Activated CD4-positive, alpha-beta T cell treated with anti-CD3 and anti-CD28 coated beads, Interleukin-2, amount 50 U/mL, for 16 hours (primary cell): ENCODE data around the gene ZNF180.
"Not testable (repeated sequence)": the region's sequence is repeated elsewhere in the genome, so short reads cannot be mapped to it uniquely, and the experiment has no call there.

ENCODE experiments used
- DNase-seq: peaks from one replicate; pipeline ENCODE4 v3.0.0-alpha.2; 2020

The ZNF180 gene

DNA sequence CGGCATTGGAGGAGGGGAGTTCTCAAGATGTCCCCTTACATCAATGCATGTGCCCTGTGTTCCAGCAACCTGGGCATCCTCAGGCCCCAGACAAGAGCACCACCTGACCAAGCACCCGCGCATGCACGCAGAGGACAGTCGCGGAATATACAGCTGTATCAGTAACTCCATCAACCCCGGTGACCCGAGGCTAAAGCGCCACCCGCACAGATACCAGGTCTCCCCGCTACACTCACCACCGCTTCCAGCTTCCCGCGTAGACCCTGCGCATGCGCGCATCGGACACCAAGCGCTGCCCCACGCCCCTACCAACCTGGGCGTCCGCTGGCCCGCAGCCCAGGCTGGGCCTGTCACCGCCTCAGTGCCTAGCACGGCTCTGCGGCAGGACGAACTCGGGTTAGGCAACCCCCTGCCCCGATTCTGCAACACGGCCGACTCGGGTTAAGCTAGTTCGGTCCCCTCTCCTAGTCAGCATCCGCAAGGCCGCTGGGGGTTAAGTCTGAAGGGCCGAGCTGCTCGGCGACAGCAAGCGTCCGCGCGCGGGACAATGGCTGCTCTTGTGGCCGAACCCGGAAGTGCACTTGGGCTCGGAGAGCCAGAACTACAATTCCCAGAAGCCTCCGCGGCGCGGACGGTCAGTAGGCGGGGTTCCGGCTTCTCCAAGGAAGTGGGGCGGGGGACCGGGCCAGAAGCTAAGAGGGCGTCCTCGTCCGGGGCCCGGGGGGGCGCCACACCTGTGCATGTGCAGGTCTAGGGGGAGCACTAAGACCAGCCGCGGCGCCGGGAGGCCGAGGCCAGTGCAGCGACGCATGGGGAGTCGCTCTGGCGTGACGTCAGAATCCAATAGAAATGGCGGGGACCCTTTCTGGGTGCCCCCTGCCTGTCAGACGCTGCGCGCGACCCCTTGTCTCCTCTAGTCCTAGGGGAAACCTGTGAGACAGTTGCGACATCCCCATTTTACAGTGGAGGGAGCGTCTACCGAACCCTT is at the start of gene ZNF180:
Gene ZNF180 (minus strand): TSS at position 561 of the 988 bp plus-strand sequence. CDS start 3,188 bp downstream, outside the sequence.
- DNase-seq: peak; percentile 95

DNA sequence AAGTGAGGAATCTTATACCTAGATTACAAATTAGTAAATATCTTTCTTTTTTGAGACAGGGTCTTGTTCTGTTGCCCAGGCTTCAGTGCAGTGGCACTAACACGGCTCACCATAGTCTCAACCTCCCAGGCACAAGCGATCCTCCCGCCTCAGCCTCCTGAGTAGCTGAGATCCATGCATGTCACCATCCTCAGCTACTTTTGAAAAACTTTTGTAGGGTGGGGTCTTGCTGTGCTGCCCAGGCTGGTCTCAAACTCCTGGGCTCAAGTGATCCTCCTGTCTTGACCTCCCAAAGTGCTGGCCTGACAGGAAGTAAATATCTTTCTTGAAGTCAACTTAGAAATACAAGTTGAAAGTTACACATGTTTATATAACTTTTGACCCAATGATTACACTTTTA is 49.2 kb upstream of the ZNF180 start:
- no peak for DNase-seq

DNA sequence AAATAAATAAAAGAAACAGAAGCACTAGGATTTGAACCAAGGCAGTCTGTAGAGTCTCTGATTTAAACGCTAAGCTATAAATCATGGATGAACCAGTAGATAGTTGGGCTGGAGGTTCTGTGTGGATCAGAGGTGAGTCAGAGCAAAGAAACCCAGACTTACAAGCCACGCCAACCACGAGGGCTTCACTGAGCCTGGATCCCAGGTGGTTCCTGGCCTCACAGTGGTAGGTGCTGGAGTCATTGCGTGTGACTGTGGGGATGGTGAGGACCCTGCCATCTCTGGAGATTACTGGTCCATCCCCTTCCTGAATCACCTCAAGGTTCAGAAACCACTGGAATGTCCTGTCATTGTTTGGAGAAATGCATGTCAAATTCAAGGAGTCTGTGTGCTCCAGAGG is 48.4 kb upstream of the ZNF180 start:
- DNase-seq: no peak

DNA sequence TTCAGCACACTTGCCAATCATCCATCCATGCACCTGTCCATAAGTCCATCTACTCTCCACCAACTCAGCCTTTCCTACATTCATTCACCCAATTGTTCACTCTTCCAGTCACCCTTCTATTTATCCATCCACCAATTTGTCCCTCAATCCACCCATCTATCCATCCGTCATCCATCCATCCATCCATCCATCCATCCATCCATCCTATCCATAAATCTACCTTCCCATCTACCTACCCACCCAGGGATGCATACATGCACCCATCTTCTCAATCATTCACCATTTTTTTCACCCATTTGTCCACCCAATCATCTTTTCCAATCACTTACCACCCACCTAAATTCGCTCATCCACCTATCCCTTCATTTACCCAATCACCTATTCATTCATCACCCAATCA is 43.7 kb upstream of the ZNF180 start:
- no peak for DNase-seq

DNA sequence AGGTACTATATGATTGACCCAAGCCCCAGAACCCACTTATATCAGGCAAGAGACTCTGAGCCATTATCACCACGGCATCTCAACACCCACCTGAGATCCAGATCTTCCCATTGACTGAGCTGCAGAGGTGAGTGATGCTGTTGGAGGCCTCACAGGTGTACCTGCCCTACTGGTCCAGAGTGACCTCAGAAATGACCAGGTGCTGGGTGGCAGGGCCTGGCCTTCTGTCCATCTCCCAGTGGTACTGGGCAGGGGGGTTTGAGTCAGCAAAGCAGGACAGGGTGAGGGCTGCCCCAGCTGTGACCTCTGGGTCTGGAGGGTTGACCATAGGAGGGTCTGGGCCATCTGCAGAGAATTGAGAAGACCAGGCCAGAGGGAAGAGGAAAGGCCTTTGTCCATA is 42.3 kb upstream of the ZNF180 start:
- no peak for DNase-seq

DNA sequence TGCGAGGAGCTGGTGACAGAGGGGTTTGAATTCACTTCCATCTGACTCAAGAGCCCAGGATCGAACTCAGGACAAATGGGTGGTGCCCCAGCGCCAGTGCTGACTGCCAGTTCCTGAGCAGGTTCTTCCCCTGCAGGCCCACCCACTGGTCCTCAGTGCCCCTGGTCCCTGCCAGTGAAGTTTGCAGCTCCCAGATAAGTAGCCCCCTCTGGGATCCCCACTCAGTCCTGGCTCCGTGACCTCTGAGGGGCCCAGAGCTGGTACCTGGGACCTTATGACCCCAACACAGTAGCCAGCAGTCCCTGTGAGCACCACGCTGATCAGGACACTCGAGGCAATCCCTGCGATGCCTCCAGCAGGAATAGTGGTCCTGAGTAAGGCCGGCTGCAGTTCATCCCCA is 40.4 kb upstream of the ZNF180 start:
- DNase-seq: no peak

DNA sequence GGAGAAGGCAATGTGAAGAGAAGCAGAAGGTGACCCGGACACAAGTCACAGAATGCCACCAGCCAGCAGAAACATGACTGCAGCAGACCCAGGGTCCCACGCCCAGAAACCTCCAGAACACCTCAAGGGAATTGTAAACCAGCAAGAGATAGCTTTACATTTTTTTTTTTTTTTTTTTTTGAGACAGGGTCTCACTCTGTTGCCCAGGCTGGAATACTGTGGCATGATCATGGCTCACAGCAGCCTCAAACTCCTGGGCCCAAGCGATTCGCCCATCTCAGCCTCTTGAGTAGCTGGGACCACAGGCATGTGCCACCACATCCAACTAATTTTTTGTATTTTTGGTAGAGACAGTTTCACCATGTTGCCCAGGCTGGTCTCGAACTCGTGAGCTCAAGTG is 39.7 kb upstream of the ZNF180 start:
- no peak for DNase-seq

DNA sequence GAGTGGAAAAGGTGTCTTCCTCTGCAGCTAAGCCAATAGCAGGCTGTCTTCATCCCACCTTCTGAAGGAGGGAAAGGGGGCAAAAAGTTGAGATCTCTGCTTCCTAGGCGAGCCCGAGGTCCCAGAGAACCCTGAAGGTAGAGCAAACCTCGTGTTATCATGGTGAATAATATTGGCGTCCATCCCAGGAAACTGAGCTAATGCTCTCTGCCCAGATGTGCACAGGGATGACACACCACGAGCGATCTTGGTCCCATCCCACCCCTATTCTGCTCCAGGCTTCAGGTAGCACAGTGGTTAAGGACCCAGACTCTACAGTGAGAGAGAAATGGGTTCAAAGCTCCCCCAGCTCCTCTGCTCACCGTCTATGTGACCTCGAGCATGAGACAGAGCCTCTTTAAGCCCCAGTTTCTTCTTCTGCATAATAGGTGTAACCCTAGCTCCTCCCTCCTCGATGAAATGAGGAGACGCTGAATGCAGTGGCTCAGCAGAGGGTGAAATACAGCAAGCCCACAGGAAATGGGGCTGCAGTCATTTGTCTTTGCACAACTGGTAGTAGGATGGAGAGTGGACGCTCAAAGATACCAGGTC is 39.0 kb upstream of the ZNF180 start:
- DNase-seq: no peak

DNA sequence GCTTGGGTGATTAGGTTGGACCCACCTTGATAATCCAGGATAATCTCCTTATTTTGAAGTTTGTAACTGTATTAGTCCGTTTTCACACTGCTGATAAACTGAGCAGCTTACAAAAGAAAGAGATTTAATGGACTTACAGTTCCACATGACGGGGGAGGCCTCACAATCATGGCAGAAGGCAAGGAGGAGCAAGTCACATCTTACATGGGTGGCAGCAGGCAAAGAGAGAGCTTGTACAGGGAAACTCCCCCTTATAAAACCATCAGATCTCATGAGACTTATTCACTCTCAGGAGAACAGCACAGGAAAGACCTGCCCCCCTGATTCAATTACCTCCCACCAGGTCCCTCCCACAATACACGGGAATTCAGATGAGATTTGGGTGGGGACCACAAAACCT is 35.0 kb upstream of the ZNF180 start:
- DNase-seq: not testable (repeated sequence)

DNA sequence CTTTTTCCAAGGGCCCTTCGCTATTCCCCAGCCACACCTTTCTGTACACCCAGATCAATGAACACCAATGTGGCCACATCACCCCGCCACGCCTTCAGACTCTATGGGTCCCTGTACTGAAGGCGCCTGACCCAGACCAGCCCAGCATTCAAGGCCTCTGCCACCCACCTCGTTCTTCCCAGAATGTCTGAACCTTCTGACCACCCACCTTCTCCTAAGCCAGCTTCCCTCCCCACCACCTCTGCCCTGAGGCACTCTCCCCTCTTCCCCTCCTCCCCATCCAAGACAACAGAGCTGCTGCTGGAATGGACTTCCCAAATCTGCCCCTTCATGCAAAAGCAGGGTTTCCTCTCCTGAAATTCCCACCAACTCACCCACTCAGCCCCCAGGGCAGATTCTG is 32.5 kb upstream of the ZNF180 start:
- DNase-seq: no peak

DNA sequence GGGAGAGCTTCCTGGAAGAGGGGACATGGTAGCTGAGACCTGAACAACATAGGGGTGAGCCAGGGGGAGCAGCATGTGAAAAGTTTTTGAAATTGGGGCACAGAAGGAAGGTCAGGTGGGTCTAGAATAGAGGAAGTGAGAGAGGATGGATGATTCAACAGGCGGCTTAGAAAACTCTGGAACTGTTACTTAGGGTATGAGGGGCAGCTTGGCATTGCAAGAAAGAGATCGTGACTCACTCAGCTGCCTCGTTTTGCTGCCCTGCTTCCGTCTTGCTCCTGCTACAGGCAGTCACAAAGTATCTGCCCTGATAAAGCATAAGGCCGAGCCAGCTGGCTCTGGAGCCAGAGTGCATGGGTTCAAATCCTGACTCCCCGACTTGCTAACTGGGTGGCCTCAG is 30.5 kb upstream of the ZNF180 start:
- DNase-seq: no peak

DNA sequence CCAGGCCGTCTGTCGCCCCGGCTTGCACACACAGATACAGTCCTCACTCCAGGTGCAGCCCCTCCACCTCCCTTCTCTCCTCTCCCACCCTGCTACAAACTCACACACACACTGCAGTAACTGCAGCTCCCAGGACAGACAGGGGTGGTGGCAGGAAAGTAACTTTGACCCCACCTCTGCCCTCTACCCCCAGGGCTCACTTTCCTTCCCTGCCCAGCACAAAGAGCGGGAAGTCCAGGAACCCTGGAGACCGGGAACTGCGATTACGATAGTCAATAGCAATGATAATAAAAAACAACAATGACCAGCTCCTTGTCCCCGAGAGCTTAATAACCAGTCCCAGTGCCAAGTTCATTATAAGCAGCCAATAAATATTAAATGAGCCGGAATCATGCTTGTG is 29.2 kb upstream of the ZNF180 start, which contains the start of gene CEACAM20:
Gene CEACAM20 (minus strand): TSS at position 140 of the 400 bp plus-strand sequence. CDS start 166 bp downstream, outside the sequence.
- DNase-seq: no peak

DNA sequence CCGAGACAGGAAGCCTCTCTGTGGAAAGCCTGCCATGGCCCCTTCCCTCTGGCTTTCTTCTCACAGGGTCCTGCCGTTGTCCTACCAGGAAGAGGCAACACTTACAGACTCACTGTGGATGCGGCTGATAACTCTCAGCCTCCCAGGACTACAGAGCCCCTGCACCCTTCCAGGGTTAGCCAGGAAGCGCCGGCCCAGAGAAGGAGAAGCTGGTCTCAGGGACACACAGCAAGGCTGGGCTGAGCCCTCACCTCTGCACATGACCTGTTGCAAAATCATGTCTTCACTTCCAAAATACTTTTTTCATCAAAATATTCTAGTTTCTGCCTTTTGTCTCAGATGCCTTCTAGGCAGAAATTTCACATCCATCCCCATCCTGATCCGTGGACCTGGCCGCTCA is 27.2 kb upstream of the ZNF180 start:
- no peak for DNase-seq

DNA sequence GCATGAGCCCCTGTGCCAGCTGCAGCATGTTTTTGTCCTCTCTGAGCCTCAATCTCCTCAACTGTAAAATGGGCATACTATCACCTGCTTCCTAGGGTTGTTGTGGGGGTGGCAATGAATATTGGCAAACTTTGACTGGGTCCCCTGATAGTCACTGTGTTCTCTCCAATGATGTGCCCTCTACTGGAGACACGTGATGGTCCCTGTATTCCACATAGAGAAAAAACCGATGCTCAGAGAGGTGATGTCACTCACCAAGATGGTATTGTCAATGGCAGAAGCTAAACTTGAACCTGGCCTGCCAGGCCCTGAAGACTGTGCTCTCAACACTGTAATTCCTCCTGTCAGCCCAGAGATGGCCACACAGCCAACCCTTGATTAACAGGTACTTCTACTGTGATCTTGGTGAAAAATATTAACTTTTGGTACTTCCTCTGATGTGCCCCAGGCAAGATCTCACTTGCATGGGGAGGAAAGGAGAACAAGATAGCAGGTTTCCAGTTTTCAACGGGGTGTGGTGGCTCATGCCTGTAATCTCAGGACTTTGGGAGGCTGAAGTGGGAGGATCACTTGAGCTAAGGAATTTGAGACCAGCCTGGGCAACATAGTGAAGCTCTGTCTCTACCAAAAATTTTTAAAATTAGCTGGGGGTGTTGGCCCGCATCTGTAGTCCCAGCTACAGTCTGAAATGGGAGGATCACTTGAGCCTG is 25.6 kb upstream of the ZNF180 start:
- no peak for DNase-seq

DNA sequence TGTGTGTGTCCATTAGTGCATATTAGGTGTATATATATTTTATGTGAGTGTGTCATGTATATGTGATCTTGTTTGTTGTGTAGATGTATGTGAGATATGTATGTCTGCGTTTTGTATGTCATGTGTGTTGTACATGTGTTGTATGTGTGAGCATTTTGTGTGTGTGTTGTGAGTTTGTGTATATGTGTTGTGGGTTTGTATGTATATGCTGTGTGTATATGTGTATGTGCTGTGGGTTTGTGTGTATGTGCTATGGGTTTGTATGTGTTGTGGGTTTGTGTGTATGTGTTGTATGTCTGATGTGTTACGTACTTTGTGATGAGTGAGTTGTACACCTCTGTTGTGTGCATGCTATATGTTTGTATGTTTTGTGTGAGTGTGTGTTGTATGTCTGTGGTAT is 21.0 kb upstream of the ZNF180 start:
- no peak for DNase-seq

DNA sequence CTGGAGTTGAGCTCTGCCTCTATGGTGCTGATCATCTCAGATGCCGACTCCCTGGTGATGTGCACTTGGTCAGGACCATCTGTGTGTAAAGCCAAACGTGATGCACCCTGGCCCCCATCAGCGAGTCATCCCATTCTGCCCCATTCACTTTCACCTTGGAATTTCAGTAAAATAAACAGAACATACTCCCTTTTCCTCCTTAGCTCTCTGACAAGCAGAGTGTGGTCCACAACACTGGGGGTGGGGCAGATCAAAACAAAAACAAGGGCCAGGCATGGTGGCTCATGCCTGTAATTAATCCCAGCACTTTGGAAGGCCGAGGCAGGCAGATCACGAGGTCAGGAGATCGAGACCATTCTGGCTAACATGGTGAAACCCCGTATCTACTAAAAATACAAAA is 16.8 kb upstream of the ZNF180 start:
- DNase-seq: no peak

DNA sequence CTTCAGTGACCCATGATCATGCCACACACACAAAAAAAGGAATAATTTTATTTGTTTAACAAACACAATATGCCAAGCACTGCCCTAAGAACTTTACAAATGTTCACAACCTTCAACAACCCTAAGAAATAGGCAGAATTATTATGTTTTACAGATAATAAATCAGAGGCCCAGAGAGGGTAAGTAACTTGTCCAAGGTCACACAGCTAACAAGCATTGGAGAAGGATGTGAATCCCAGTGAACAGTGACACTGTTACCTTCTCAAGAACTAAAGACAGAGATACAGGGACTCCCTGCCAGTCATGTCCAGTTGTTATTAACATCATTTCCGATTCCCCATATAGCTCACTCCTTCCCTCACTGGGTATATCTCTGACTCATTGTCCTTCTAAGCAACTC is 15.6 kb upstream of the ZNF180 start:
- no peak for DNase-seq

DNA sequence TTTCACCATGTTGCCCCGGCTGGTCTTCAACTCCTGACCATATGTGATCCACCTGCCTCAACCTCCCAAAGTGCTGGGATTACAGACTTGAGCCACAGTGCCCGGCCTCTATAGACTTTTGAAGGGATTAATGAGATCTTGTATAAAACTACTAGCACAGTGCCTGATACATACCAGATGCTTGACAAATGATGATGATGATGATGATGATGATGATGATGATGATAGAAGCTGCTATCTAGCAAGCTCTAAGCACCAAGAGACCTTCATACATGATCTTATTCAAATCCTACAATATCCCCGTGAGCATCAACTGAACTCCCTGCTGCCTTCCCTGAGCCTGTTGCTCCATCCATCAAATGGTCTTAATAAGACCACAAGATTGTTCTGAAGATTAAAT is 14.7 kb upstream of the ZNF180 start:
- no peak for DNase-seq

DNA sequence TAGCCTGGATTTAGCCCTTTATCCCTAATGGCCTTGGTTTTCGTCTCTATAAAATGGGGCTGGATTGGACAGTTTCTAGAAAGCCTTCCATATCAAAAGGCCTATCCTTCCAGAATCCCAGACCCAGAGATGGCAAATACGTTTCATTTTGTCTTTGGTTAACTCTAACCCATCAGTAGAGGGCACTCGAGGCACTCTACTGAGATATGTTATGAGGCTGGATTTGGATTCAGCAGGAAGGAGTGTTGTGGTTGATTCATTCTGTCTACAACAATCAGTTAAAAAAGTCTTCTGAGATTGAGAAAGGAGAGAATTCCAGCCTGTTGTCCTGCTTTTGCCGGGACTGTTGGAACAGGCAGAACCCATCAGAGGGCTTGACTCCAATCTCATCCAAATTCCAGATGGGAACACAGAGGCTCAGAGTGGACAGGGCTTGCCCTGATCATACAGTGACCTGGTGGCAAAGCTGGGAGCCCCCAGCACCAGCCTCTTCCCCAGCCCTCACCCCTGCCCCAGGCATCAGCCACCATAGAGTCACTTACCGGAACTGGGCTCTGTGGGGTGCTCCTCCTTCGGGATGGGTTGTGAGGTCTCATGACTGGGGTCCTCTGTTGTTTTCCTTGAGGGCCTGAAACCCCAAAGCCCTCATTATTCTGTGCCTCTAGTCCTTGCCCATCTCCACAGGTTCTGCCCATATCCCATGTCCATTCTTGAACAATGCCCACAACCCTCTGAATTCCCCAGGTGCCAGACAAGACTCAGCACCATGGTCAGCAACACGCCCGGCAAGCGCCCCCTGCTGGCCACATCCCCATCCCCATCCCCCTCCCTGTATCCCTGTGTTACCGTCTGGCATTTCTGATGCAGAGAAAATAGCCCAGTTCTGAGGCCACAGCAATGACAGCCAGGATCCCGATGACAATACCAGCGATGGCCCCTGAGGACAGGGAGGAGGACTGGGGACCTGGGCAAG is 12.3 kb upstream of the ZNF180 start:
- peak; percentile 10 for DNase-seq

DNA sequence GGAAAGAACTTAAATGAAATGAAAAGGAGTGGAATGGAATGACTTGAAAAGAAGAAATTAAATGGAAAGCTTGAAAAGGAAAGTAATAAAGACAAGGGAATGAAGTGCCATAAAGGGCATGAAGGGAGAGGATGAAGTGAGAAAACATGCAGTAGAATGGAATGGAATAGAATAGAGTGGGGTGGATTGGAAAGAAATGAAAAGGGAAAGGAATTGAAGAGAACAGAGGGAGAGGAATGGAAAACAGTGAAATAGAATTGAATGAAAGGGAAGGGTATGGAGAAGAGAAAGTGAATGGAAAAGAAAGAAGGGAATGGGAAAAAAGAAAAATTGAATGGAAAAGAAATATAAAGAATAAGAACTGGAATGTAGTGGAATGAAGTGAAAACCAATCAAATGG is 9.2 kb upstream of the ZNF180 start:
- no peak for DNase-seq

DNA sequence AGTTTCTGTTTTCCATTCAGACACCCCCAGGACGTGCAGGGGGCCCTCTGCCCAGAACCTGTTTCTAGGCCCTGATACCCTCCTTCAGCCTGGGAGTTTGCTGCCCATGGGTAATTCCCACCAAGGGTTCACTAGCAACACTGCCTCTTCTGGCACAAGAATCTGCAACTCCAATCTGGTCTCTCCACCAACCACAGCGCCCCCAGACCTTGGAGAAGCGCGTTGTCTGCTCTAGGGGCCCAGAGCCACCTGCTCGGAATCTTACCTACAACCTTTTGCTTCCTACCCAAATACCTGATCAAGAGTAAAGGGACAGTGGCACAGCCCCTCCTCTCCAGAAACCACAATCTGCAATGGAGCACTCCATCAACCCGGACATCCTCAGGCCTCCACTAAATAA is 763 bp downstream of the ZNF180 start:
- DNase-seq: no peak

DNA sequence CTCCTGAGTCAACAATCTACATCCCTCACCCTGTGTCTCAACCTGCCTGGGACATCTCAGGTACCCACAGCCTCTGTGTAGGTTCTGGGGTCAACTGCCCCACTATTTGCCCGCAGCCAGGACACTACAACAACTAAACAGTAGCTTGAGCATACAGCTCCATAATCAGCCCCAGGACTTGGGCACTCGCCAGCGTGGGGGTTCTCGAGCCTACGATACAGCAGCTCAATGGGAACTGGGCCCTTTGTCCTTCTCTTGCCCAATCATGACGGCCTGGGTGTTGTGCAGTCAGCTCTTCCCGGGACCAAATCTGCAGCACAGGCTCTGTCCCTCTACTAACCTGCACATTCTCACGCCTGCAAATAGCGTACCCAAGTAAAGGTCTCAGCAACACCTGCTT is 1.3 kb downstream of the ZNF180 start:
- DNase-seq: no peak
